Measurements from ENCODE around the gene ZMYND8. TPM values are rescaled to one million over a fixed set of nuclear protein-coding genes. Genes with fewer than 3 reads are reported as not detected.
A peak's percentile ranks its signal among the peaks of the same experiment; 100 is the strongest.
"Not testable (repeated sequence)": the region's sequence is repeated elsewhere in the genome, so short reads cannot be mapped to it uniquely, and the experiment has no call there.

The ZMYND8 gene
- total RNA-seq, 1 donor from 2014 or later, result 49.3 TPM

- intact Hi-C loops (cut with DNase I), result no loop called here
- DNase-seq (ENCODE audit: low spot score) (no peak), ATAC-seq (no peak)
These were observed 175.2 kb downstream of the ZMYND8 start for GRCh38 chr20:47181056-47181862.

- ATAC-seq (no peak), DNase-seq (ENCODE audit: low spot score) (no peak)
- intact Hi-C loops (cut with DNase I), result no loop called here
These were observed 177.2 kb downstream of the ZMYND8 start for GRCh38 chr20:47179267-47179666.

GRCh38 chr20:47178851-47179250 is 177.6 kb downstream of the ZMYND8 start:
- intact Hi-C loops (cut with DNase I), result no loop called here
- DNase-seq (ENCODE audit: low spot score) (no peak), ATAC-seq (no peak)

- DNase-seq (ENCODE audit: low spot score), result no peak
- intact Hi-C loops (cut with DNase I), result no loop called here
These were observed 178.2 kb downstream of the ZMYND8 start for GRCh38 chr20:47178277-47178676.

GRCh38 chr20:47176217-47176616 is 180.3 kb downstream of the ZMYND8 start:
- ATAC-seq; DNase-seq (ENCODE audit: low spot score); intact Hi-C loops (cut with DNase I): not testable (repeated sequence)

More at GRCh38 chr20:47178277-47178676, 178.2 kb downstream of the ZMYND8 start:
- ATAC-seq, result no peak

DNA sequence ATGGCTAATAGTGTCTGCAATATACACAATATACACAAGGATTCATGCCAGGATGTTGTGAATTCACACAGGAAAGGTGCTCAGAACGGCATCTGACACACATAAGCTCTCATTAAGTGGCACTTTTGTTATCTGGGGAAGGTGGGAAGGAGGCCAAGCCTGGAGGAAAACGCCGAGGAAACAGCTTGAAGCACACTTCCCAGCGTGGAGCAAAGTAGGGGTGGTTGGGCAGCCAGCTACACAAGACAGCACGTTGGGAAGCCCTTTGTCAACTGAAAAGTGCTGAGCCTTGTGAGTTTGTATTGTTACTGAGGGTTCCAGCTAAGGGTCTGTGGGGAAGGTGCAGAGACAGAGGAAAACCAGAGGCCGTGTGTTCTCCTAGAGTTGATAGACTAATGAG is 181.0 kb downstream of the ZMYND8 start:
- ATAC-seq (no peak), DNase-seq (ENCODE audit: low spot score) (no peak)
- intact Hi-C loops (cut with DNase I), result no loop called here

GRCh38 chr20:47174456-47175243 is 181.8 kb downstream of the ZMYND8 start:
- DNase-seq (ENCODE audit: low spot score), result no peak
- no peak for ATAC-seq
- intact Hi-C loops (cut with DNase I), result no loop called here

GRCh38 chr20:47173596-47174216 is 182.8 kb downstream of the ZMYND8 start:
- ATAC-seq (no peak), DNase-seq (ENCODE audit: low spot score) (no peak)
- intact Hi-C loops (cut with DNase I), result no loop called here

DNA sequence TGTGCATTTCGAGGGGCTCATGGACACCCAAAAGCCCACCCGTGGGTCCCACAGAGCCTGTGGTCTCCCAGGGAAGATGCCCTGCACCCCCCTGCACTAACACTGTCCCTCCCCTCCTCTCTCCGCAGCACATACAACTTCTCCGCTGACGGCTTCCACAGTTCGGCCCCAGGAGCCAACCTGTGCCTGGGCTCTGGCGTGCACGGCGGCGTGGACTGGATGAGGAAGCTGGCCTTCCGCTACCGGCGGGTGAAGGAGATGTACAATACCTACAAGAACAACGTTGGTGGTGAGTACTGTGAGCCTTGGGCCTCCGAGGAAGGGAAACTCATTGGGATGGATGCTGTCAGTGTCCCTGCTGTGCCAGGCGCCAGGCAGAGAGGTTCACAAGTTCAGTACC is 183.9 kb downstream of the ZMYND8 start:
- ATAC-seq (no peak), DNase-seq (ENCODE audit: low spot score) (no peak)
- intact Hi-C loops (cut with DNase I), result no loop called here

DNA sequence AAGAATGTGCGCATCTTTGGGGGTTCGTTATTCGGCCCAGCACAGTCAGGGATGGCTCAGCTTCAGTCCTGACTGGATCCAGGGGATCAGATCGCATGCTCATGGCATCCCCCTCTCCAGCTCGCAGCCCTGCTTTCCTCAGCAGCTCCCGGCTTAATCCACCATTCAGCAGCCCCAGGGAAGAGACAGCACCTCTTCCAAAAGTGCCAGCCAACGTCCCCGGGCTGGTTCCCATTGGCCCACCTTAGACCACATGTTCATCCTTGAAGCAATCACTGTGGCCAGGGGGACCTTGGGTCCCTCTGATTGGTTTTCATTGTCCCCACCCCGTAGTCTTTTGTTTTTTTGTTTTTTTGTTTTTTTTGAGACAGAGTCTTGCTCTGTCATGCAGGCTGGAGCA is 188.7 kb downstream of the ZMYND8 start:
- ATAC-seq, result no peak
- DNase-seq (ENCODE audit: low spot score), result no peak
- intact Hi-C loops (cut with DNase I), result no loop called here

DNA sequence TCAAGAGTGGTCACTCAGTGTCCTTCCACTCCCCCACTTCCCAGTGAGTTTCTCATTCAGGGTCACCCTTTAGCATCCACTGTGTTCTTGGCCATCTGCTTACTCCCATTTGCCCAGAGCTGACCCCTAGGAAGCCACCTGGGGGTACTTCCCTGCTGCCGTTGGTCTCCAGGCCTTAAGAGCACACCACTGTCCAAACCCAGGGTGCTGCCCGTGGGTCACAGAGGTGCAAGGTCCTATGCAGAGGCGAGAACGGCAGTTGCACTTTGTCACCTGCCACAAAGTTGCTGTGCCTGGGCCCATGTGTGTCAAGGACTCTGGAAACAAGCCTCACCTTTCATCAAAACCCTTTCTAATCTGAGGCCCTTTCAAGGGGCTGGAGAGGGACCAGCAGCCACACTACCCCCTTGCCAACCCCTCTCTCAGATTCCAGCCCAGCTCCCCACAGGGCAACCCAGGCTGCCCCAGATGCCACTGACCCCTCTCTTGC is 191.1 kb downstream of the ZMYND8 start:
- ATAC-seq (no peak), DNase-seq (ENCODE audit: low spot score) (no peak)
- intact Hi-C loops (cut with DNase I), result no loop called here

DNA sequence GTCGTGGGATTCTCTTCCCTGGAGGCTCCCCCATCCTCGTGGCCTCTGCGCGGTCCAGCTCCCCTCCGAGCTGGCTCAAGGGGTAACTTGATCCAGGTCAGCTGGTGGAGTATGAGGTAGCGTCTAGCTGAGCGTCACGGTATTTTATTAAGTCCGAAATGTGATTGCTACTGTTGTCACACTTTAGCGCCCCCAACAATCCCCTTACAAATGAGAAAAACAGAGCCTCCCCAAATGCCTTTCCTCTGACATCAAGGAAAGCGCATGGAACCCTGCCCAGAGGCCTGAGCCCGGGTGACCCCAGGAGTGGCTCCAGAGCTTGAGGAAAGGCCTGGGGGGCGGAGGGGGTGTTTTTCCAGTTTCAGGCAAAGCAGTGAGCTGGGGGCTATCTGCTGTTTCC is 192.4 kb downstream of the ZMYND8 start:
- DNase-seq (ENCODE audit: low spot score) (no peak), ATAC-seq (no peak)
- intact Hi-C loops (cut with DNase I), result no loop called here

- intact Hi-C loops (cut with DNase I), result no loop called here
- no peak for DNase-seq (ENCODE audit: low spot score)
- no peak for ATAC-seq
These were observed 195.1 kb downstream of the ZMYND8 start for GRCh38 chr20:47161411-47161810.

DNA sequence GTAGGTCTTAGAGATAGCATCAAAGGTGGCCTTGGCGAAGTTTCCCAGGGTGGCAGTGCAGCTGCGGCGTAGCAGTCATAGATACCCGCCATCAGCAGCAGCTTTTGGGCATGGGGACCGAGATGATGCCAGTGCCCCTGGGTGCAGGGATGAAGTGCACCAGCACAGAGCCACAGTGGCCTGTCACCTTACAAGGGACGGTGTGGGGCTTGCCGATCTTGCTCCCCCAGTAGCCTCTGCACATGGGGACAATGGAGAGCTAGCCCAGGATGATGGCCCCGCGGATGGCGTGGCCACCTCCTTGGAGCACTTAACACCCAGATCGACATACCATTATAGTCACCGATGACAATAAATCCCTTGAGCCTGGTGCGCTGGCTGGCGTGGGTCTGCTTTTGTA is 195.5 kb downstream of the ZMYND8 start:
- DNase-seq (ENCODE audit: low spot score) (no peak), ATAC-seq (no peak)
- intact Hi-C loops (cut with DNase I), result no loop called here

GRCh38 chr20:47160240-47160639 is 196.3 kb downstream of the ZMYND8 start:
- DNase-seq (ENCODE audit: low spot score) (no peak), ATAC-seq (no peak)
- intact Hi-C loops (cut with DNase I), result no loop called here

Small RNAs within 50 kb of the gene (microRNA-seq; reads per million reads assigned to microRNA genes)
- gene MIR3616, result 7.2 reads per million, percentile 18 among the genes with 10 or more reads in this experiment

Other genes starting within 250 kb of the ZMYND8 start
- gene NCOA3, start 145.2 kb upstream of the ZMYND8 start, total RNA-seq, result 49.3 TPM

Measured in sciatic nerve (tissue), 2 donors.